ENCODE measurements around the gene AAK1. TPM values are rescaled to one million over a fixed set of nuclear protein-coding genes. Genes with fewer than 3 reads are reported as not detected.
A peak's percentile ranks its signal among the peaks of the same experiment; 100 is the strongest.
"Not testable (repeated sequence)": the region's sequence is repeated elsewhere in the genome, so short reads cannot be mapped to it uniquely, and the experiment has no call there.

The AAK1 gene
- total RNA-seq, 1 donor from 2014 or later, result 30.8 TPM

GRCh38 chr2:69453475-69454129, 189.9 kb downstream of the AAK1 start:
- no peak for DNase-seq (ENCODE audit: low spot score)

- no peak for DNase-seq (ENCODE audit: low spot score)
Observed at GRCh38 chr2:69452687-69453086, 190.9 kb downstream of the AAK1 start.

- DNase-seq (ENCODE audit: low spot score), result no peak
Observed at GRCh38 chr2:69450735-69451416, 192.7 kb downstream of the AAK1 start.

GRCh38 chr2:69449906-69450305, 193.6 kb downstream of the AAK1 start:
- DNase-seq (ENCODE audit: low spot score), result peak; percentile 70

GRCh38 chr2:69443673-69444072, 199.9 kb downstream of the AAK1 start:
- DNase-seq (ENCODE audit: low spot score), result not testable (repeated sequence)

GRCh38 chr2:69439499-69439898, 204.0 kb downstream of the AAK1 start:
- not testable (repeated sequence) for DNase-seq (ENCODE audit: low spot score)

GRCh38 chr2:69438580-69438979, 205.0 kb downstream of the AAK1 start:
- no peak for DNase-seq (ENCODE audit: low spot score)

- no peak for DNase-seq (ENCODE audit: low spot score)
Observed at GRCh38 chr2:69437751-69438154, 205.8 kb downstream of the AAK1 start.

GRCh38 chr2:69436938-69437750, 206.4 kb downstream of the AAK1 start, which contains the start of gene NFU1:
NFU1 (minus strand) TSS chr2:69437435; CDS start chr2:69437422, 13 bp downstream.
- DNase-seq (ENCODE audit: low spot score), result peak; percentile 97

GRCh38 chr2:69436596-69436937, 207.0 kb downstream of the AAK1 start:
- no peak for DNase-seq (ENCODE audit: low spot score)

- DNase-seq (ENCODE audit: low spot score), result no peak
Observed at GRCh38 chr2:69434753-69435152, 208.8 kb downstream of the AAK1 start.

GRCh38 chr2:69429491-69430183, 213.9 kb downstream of the AAK1 start:
- DNase-seq (ENCODE audit: low spot score), result no peak

GRCh38 chr2:69428981-69429380, 214.6 kb downstream of the AAK1 start:
- no peak for DNase-seq (ENCODE audit: low spot score)

GRCh38 chr2:69424419-69424818, 219.1 kb downstream of the AAK1 start:
- DNase-seq (ENCODE audit: low spot score), result no peak

- no peak for DNase-seq (ENCODE audit: low spot score)
Observed at GRCh38 chr2:69422198-69422597, 221.3 kb downstream of the AAK1 start.

- not testable (repeated sequence) for DNase-seq (ENCODE audit: low spot score)
Observed at GRCh38 chr2:69419111-69419510, 224.4 kb downstream of the AAK1 start.

- no peak for DNase-seq (ENCODE audit: low spot score)
Observed at GRCh38 chr2:69416147-69416546, 227.4 kb downstream of the AAK1 start.

Other genes starting within 250 kb of the AAK1 start
- 47.2 TPM for gene NFU1, start 206.3 kb downstream of the AAK1 start, total RNA-seq (ENCODE audit: insufficient read depth, low replicate concordance)
- gene ANXA4, start 98.4 kb upstream of the AAK1 start, total RNA-seq (ENCODE audit: insufficient read depth, low replicate concordance), result 56.8 TPM
- gene GMCL1, start 185.9 kb upstream of the AAK1 start, total RNA-seq (ENCODE audit: insufficient read depth, low replicate concordance), result 17.1 TPM